ES-I3 (cell line): ENCODE results near the gene ABHD15.

Source experiments
- H3K36me3 ChIP-seq: 2 replicates; pipeline ENCODE4 v1.6.1; 2013; ENCODE audit warnings: mild to moderate bottlenecking, low read length, control low read depth, moderate library complexity; ENCODE audit not compliant: insufficient read depth
- H3K4me1 ChIP-seq: 2 replicates; pipeline ENCODE4 v1.6.1; 2013; ENCODE audit warnings: mild to moderate bottlenecking, control low read depth, low read length; ENCODE audit not compliant: insufficient read depth
- H3K9ac ChIP-seq: 2 replicates; pipeline ENCODE4 v1.6.1; 2013; ENCODE audit warnings: low read depth, mild to moderate bottlenecking, low read length, moderate library complexity
- H3K9me3 ChIP-seq: 2 replicates; pipeline ENCODE4 v1.6.1; 2013; ENCODE audit warnings: mild to moderate bottlenecking, low read length, moderate library complexity; ENCODE audit not compliant: control insufficient read depth, insufficient read depth

ABHD15 gene

GRCh38 chr17:29607557-29608195, 40.8 kb upstream of the ABHD15 start:
- Histone ChIP-seq H3K36me3 (no peaks in the 10 kb centered on the region), H3K4me1 (no peaks in the 10 kb centered on the region), H3K9me3 (peaks cover 1% of the 10 kb centered on the region; the same call in 1 of the 2 replicates), H3K9ac (no peak overlapping the region)

DNA sequence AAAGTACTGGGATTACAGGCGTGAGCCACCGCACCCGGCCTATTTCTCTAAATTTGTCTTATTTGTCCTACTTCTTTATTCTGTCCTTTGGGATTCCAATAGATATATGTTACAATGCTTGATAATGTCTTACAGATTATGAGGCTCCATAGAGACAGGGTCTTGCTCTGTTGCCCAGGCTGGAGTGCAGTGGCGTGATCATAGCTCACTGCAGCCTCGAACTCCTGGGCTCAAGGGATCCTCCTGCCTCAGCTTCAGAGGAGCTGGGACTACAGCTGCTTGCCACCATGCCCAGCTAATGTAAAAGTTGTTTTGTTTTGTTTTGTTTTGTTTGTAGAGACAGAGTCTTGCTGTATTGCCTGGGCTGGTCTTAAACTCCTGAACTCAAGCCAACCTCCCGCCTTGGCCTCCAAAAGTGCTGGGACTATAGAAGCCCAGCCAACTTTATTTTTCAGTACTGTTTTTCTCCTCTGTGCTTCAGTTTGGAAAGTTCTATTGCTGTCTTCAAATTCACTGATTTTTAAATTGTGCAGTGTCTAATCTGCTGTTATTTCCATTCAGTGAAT, 36.4 kb upstream of the ABHD15 start:
- H3K9ac ChIP-seq, result no peak overlapping the region
- H3K9me3 ChIP-seq, result no peaks in the 10 kb centered on the region
- H3K36me3 ChIP-seq, result no peaks in the 10 kb centered on the region
- no peaks in the 10 kb centered on the region for H3K4me1 ChIP-seq

- H3K4me1 ChIP-seq, result peaks cover 10% of the 10 kb centered on the region
- H3K9me3 ChIP-seq, result no peaks in the 10 kb centered on the region
- H3K9ac ChIP-seq, result peak overlapping the region; percentile 22; the same call in 1 of the 2 replicates
- no peaks in the 10 kb centered on the region for H3K36me3 ChIP-seq
These were observed 30.7 kb upstream of the ABHD15 start for GRCh38 chr17:29597361-29598172.

DNA sequence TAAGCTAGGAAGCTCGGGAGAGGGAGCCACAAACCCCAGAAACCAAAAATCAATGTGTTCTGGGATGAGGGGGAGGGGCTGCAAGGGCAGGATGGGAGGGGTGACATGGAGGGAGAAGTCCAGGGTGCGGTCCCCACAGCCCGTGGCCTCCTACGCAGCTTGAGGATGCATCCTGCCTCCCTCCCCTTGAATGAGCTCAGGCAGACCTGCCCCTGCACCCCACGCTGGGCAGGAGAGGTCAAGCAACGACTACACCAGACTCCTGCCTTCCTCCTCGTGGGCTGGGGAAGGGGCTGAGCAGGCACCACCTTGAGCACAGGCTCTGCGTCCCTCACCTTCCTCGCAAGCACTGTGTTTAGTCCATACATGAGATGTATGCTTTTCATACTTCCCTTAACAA, 30.0 kb upstream of the ABHD15 start:
- Histone ChIP-seq H3K4me1 (peaks cover 10% of the 10 kb centered on the region), H3K9me3 (no peaks in the 10 kb centered on the region), H3K36me3 (no peaks in the 10 kb centered on the region), H3K9ac (no peak overlapping the region)

GRCh38 chr17:29595943-29596774, 29.3 kb upstream of the ABHD15 start:
- H3K4me1 ChIP-seq, result peaks cover 10% of the 10 kb centered on the region
- H3K9me3 ChIP-seq, result no peaks in the 10 kb centered on the region
- H3K9ac ChIP-seq, result no peak overlapping the region

DNA sequence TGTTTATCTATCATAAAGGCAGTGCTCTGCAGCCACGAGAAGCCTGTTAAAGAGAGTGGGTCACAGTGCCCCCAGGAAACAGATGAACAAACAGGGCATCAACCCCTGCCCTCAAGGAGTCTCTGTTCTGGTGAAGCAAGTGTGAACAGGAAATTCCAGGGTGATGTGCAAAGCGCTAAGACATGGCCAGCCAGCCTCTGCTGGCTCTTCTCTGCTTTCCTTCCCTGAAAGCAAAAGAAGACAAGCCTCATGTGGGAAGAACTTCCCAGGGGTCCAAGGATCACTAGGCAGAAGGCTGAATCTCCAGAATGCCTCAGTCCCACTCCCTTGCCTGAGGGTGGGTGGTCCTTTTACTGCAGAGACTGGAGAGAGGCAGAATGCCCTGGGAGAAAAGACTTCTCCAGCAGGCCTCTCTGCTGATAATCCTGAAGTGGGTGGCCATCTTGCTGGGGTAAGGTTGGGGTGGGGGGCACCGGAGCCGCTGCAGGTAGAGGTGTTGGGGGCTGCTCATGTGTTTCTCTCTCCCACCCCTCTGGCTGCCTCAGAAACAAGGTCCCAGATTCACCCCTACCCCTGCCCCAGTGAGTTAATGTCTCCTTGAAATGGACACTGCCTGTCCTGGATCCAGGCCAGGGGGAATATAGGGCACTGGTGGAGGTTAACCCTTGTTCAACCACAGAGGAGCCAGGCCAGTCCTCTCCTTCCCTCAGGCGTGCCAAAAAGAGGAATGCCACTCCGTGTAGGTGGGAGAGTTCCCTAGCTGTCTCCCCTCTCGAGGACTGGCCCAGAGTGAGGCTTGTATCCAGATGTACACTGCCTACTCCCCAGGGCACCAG, 28.5 kb upstream of the ABHD15 start:
- Histone ChIP-seq H3K9me3 (no peaks in the 10 kb centered on the region), H3K36me3 (no peaks in the 10 kb centered on the region), H3K9ac (no peak overlapping the region), H3K4me1 (peaks cover 10% of the 10 kb centered on the region)

More at GRCh38 chr17:29595943-29596774, 29.3 kb upstream of the ABHD15 start:
- no peaks in the 10 kb centered on the region for H3K36me3 ChIP-seq

GRCh38 chr17:29594519-29595090, 27.8 kb upstream of the ABHD15 start:
- Histone ChIP-seq H3K9me3 (no peaks in the 10 kb centered on the region), H3K9ac (no peak overlapping the region), H3K4me1 (peaks cover 10% of the 10 kb centered on the region), H3K36me3 (no peaks in the 10 kb centered on the region)

- H3K9ac ChIP-seq, result peak overlapping the region; percentile 61; the same call in 1 of the 2 replicates
- peaks cover 10% of the 10 kb centered on the region for H3K4me1 ChIP-seq
- no peaks in the 10 kb centered on the region for H3K36me3 ChIP-seq
- no peaks in the 10 kb centered on the region for H3K9me3 ChIP-seq
These were observed 27.0 kb upstream of the ABHD15 start for GRCh38 chr17:29593591-29594518.

GRCh38 chr17:29592850-29593551, 26.2 kb upstream of the ABHD15 start, which contains the start of gene ANKRD13B:
Gene ANKRD13B, plus strand, starts transcription at chr17:29593132. Its CDS starts 490 bp downstream, at chr17:29593622.
- Histone ChIP-seq H3K4me1 (peaks cover 10% of the 10 kb centered on the region), H3K9me3 (no peaks in the 10 kb centered on the region), H3K9ac (peak within 1 kb of the TSS; percentile 61; the same call in 1 of the 2 replicates), H3K36me3 (no peaks in the 10 kb centered on the region)

- H3K9me3 ChIP-seq, result no peaks in the 10 kb centered on the region
- peak overlapping the region; percentile 69; the same call in 1 of the 2 replicates for H3K9ac ChIP-seq
- no peaks in the 10 kb centered on the region for H3K36me3 ChIP-seq
- peaks cover 4% of the 10 kb centered on the region for H3K4me1 ChIP-seq
These were observed 25.1 kb upstream of the ABHD15 start for GRCh38 chr17:29591737-29592608.

DNA sequence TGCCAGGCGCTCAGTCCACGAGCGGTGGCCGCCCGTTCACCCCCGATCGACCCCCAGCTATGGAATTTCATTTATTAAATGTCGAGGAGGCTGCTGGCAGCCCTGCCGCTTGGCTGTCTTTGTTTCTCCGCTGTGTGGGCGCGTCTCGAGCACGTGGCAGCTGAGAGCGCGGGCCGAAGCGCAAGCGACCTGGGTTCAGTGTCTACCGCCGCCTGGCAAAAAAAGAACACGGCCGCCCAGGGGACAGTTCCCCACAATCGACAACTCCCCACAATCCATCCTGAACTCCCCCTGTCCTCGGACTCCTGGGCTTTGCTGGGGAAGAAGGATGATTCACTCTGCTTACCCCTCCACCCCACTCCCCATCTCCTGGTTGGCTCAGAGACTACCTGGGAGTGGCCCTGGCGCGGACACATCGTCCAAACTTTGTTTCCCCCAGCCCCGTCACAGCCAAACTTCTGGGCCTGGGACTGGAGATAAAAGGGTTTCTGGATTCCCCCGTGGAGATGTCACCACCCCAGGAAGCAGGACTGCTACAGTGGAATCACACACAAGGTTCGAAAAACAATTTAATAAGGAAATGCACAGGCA, 24.4 kb upstream of the ABHD15 start:
- Histone ChIP-seq H3K9me3 (no peaks in the 10 kb centered on the region), H3K36me3 (no peaks in the 10 kb centered on the region), H3K4me1 (peaks cover 3% of the 10 kb centered on the region; the same call in 1 of the 2 replicates), H3K9ac (peak overlapping the region; percentile 69)
